HepG2 (cell line): ENCODE data around the gene ZDHHC6. TPM values are rescaled to one million over a fixed set of nuclear protein-coding genes. Genes with fewer than 3 reads are reported as not detected.

ENCODE experiments used
- ARID3A ChIP-seq: IDR thresholded peaks from 2 replicates; pipeline ENCODE4 v1.6.1; 2012; ENCODE audit warnings: low read depth, low read length, improper control_type of control experiment
- CEBPB ChIP-seq: IDR thresholded peaks from 2 replicates; pipeline ENCODE4 v1.6.1; 2011; ENCODE audit warnings: low read depth, low read length, improper control_type of control experiment, borderline replicate concordance
- CEBPG ChIP-seq: IDR thresholded peaks from 2 replicates; pipeline ENCODE4 v1.6.1; 2016
- E2F5 ChIP-seq: sonication (generic); formaldehyde crosslinking; conservative IDR thresholded peaks from 2 replicates; pipeline ENCODE4 v1.4.0; 2020; ENCODE audit warnings: missing genetic modification reagents
- FOSL1 ChIP-seq: sonication (generic); formaldehyde crosslinking; IDR thresholded peaks from 2 replicates; pipeline ENCODE4 v1.9.0; 2021; ENCODE audit warnings: missing genetic modification reagents, borderline replicate concordance
- FOSL2 ChIP-seq: sonication (generic); formaldehyde crosslinking; IDR thresholded peaks from 2 replicates; pipeline ENCODE4 v1.4.0; 2020; ENCODE audit warnings: missing genetic modification reagents
- FOXK1 ChIP-seq: sonication (generic); formaldehyde crosslinking; IDR thresholded peaks from 2 replicates; pipeline ENCODE4 v1.4.0; 2020; ENCODE audit warnings: low read depth, missing genetic modification reagents, borderline replicate concordance
- FUBP1 ChIP-seq: sonication (generic); formaldehyde crosslinking; IDR thresholded peaks from 2 replicates; pipeline ENCODE4 v1.5.1; 2020; ENCODE audit warnings: missing genetic modification reagents, mild to moderate bottlenecking, borderline replicate concordance
- HDAC1 ChIP-seq: sonication (generic); formaldehyde crosslinking; IDR thresholded peaks from 2 replicates; pipeline ENCODE4 v1.5.1; 2020; ENCODE audit warnings: mild to moderate bottlenecking, missing genetic modification reagents
- HMG20A ChIP-seq: IDR thresholded peaks from 2 replicates; pipeline ENCODE4 v1.6.1; 2016; ENCODE audit warnings: borderline replicate concordance
- KLF6 ChIP-seq: IDR thresholded peaks from 2 replicates; pipeline ENCODE4 v1.8.0; 2016; ENCODE audit warnings: missing biosample characterization, missing genetic modification reagents
- NCOA2 ChIP-seq: sonication (generic); formaldehyde crosslinking; IDR thresholded peaks from 2 replicates; pipeline ENCODE4 v1.8.0; 2022; ENCODE audit warnings: inconsistent platforms
- PITX1 ChIP-seq: sonication (generic); formaldehyde crosslinking; IDR thresholded peaks from 2 replicates; pipeline ENCODE4 v1.5.1; 2020; ENCODE audit warnings: mild to moderate bottlenecking, missing genetic modification reagents
- PPARG ChIP-seq: conservative IDR thresholded peaks from 2 replicates; pipeline ENCODE4 v1.6.1; 2016; ENCODE audit warnings: missing biosample characterization, missing genetic modification reagents
- PRMT3 ChIP-seq: sonication (generic); formaldehyde crosslinking; IDR thresholded peaks from 2 replicates; pipeline ENCODE4 v1.8.1; 2022; ENCODE audit warnings: low read depth, mild to moderate bottlenecking, moderate library complexity, missing genetic modification reagents, borderline replicate concordance
- RFXANK ChIP-seq: IDR thresholded peaks from 2 replicates; pipeline ENCODE4 v1.6.1; 2016
- SALL1 ChIP-seq: sonication (generic); formaldehyde crosslinking; IDR thresholded peaks from 2 replicates; pipeline ENCODE4 v1.8.0; 2022; ENCODE audit warnings: mild to moderate bottlenecking, missing genetic modification reagents
- SALL2 ChIP-seq: sonication (generic); formaldehyde crosslinking; IDR thresholded peaks from 2 replicates; pipeline ENCODE4 v1.8.1; 2023; ENCODE audit warnings: mild to moderate bottlenecking, missing genetic modification reagents, inconsistent platforms
- TARDBP ChIP-seq: sonication (generic); formaldehyde crosslinking; IDR thresholded peaks from 2 replicates; pipeline ENCODE4 v1.8.0; 2022; ENCODE audit warnings: mild to moderate bottlenecking, missing genetic modification reagents
- TGIF2 ChIP-seq: IDR thresholded peaks from 2 replicates; pipeline ENCODE4 v1.6.1; 2016; ENCODE audit warnings: control low read depth, missing compliant biosample characterization
- ZIK1 ChIP-seq: sonication (generic); formaldehyde crosslinking; IDR thresholded peaks from 2 replicates; pipeline ENCODE4 v1.5.0; 2020; ENCODE audit warnings: mild to moderate bottlenecking, low read depth, missing genetic modification reagents, borderline replicate concordance
- ZNF20 ChIP-seq: sonication (generic); formaldehyde crosslinking; IDR thresholded peaks from 2 replicates; pipeline ENCODE4 v1.4.0; 2020; ENCODE audit warnings: mild to moderate bottlenecking, moderate library complexity, missing genetic modification reagents
- polyA plus RNA-seq, 8 experiments: library from polyadenylated mRNA; depleted of rRNA in 3 of 8; stranded (reverse) in 7 of 8; unstranded in 1 of 8; fragments of >200 nt; fragmentation: Illumina TruSeq in 4 of 8; extraction: Trizol in 4 of 8; gene quantifications; 2 replicates each; pipeline versions ENCODE4 v1.2.1 to v1.2.3, GENCODE V29; 2011 to 2016; ENCODE audit warnings: low read depth in 4 of 8, missing spikeins in 1 of 8, mixed read lengths in 1 of 8; ENCODE audit not compliant: insufficient read depth in 1 of 8
- total RNA-seq, 5 experiments: library from RNA; depleted of rRNA; stranded (reverse); fragments of >200 nt; fragmentation: Illumina TruSeq; extraction: Trizol; gene quantifications; 2 replicates each; pipeline ENCODE4 v1.2.3, GENCODE V29; 2016; ENCODE audit warnings: low read depth in 1 of 5
- TF ChIP-seq, protein P1 (sequence below): sonication (generic); formaldehyde crosslinking; IDR thresholded peaks from 2 replicates; pipeline ENCODE4 v1.5.0; 2020; ENCODE audit warnings: mild to moderate bottlenecking, missing genetic modification reagents, borderline replicate concordance
- TF ChIP-seq, protein P2 (sequence below): sonication (generic); formaldehyde crosslinking; IDR thresholded peaks from 2 replicates; pipeline ENCODE4 v1.8.0; 2022; ENCODE audit warnings: mild to moderate bottlenecking, missing genetic modification reagents, borderline replicate concordance

ZDHHC6 gene
- total and polyA plus RNA-seq, 2 of the 13 experiments (the other 11 are each of a cell fraction or from before 2014, with no cell fraction given) = 20.9 to 49.4 TPM

DNA sequence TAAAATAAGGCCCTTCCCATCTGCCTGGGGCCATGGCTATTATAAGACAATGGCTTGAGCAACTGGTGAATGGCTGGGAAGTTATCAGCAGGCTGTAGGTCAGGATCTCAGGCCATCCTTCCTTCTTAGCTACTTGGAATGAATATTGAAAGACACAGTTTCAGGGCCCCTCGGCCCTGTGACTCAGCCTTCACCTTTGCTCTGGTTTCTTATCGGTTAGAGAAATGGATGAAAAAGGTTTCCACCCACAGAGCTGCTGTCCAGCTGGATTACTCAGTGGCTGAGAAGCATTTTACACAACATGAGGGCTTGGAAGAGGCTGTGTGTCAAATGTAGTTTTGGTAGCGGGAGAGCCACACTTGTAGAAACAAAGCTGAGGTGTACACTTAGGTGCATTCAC is 63.4 kb downstream of the ZDHHC6 start (continued):
- no peak; the same call in 1 of the 2 replicates for TF ChIP-seq ARID3A
- TF ChIP-seq FUBP1 (CRISPR knock-in tag) = no peak
- peak; percentile 94 for TF ChIP-seq FOSL2
- 0 out of 2 replicates have a peak, but pooled peaks have one; percentile 42 for TF ChIP-seq HDAC1
- TF ChIP-seq PRMT3 (CRISPR knock-in tag) = no peak
- TF ChIP-seq FOXK1 (CRISPR knock-in tag) = no peak
- no peak for TF ChIP-seq ZNF20 (CRISPR knock-in tag)
- TF ChIP-seq SALL2 = no peak
- no peak for TF ChIP-seq RFXANK (CRISPR knock-in tag)
- TF ChIP-seq PITX1 (CRISPR knock-in tag) = no peak
- TF ChIP-seq CEBPB = peak; percentile 1; the same call in 1 of the 2 replicates
- no peak for TF ChIP-seq KLF6 (CRISPR knock-in tag)
- TF ChIP-seq, protein P1, sequence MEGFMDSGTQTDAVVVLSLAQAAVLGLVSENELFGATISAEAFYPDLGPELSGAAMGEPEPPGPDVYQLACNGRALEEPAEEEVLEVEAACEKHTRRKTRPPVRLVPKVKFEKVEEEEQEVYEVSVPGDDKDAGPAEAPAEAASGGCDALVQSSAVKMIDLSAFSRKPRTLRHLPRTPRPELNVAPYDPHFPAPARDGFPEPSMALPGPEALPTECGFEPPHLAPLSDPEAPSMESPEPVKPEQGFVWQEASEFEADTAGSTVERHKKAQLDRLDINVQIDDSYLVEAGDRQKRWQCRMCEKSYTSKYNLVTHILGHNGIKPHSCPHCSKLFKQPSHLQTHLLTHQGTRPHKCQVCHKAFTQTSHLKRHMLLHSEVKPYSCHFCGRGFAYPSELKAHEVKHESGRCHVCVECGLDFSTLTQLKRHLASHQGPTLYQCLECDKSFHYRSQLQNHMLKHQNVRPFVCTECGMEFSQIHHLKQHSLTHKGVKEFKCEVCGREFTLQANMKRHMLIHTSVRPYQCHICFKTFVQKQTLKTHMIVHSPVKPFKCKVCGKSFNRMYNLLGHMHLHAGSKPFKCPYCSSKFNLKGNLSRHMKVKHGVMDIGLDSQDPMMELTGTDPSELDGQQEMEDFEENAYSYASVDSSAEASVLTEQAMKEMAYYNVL (CRISPR knock-in tag) = peak; percentile 26; the same call in 1 of the 2 replicates
- TF ChIP-seq, protein P2, sequence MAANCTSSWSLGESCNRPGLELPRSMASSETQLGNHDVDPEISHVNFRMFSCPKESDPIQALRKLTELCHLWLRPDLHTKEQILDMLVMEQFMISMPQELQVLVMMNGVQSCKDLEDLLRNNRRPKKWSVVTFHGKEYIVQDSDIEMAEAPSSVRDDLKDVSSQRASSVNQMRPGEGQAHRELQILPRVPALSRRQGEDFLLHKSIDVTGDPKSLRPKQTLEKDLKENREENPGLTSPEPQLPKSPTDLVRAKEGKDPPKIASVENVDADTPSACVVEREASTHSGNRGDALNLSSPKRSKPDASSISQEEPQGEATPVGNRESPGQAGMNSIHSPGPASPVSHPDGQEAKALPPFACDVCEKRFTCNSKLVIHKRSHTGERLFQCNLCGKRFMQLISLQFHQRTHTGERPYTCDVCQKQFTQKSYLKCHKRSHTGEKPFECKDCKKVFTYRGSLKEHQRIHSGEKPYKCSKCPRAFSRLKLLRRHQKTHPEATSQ (CRISPR knock-in tag) = no peak
- no peak for TF ChIP-seq E2F5 (CRISPR knock-in tag)
- no peak for TF ChIP-seq TGIF2 (CRISPR knock-in tag)
- TF ChIP-seq NCOA2 (CRISPR knock-in tag) = 0 out of 2 replicates have a peak, but pooled peaks have one; percentile 15
- peak; percentile 99 for TF ChIP-seq PPARG (CRISPR knock-in tag)
- TF ChIP-seq CEBPG (CRISPR knock-in tag) = 0 out of 2 replicates have a peak, but pooled peaks have one; percentile 19
- TF ChIP-seq TARDBP (CRISPR knock-in tag) = no peak
- TF ChIP-seq FOSL1 (CRISPR knock-in tag) = peak; percentile 67; the same call in 1 of the 2 replicates
- peak; percentile 32; the same call in 1 of the 2 replicates for TF ChIP-seq SALL1 (CRISPR knock-in tag)
- peak; percentile 45; the same call in 1 of the 2 replicates for TF ChIP-seq HMG20A (CRISPR knock-in tag)
- TF ChIP-seq ZIK1 (CRISPR knock-in tag) = no peak
